ENCODE data around the gene POLDIP3.

POLDIP3 gene

GRCh38 chr22:42630211-42630610 is 15.5 kb upstream of the POLDIP3 start:
- no peak for TF ChIP-seq CTCF (IDR thresholded peaks at IDR 0.05)
- DNase-seq (ENCODE audit: low spot score): no peak
- no peak overlapping the region for H3K27ac ChIP-seq
- no peak overlapping the region for H3K4me3 ChIP-seq

- Histone ChIP-seq H3K27ac (no peak overlapping the region), H3K4me3 (no peak overlapping the region)
- no peak for DNase-seq (ENCODE audit: low spot score)
- TF ChIP-seq CTCF (IDR thresholded peaks at IDR 0.05): no peak
Measured at GRCh38 chr22:42627981-42628380, 13.3 kb upstream of the POLDIP3 start.

- Histone ChIP-seq H3K4me3 (no peak overlapping the region), H3K27ac (no peak overlapping the region)
- no peak for DNase-seq (ENCODE audit: low spot score)
- no peak for TF ChIP-seq CTCF (IDR thresholded peaks at IDR 0.05)
Measured at GRCh38 chr22:42626951-42627625, 12.4 kb upstream of the POLDIP3 start.

- DNase-seq (ENCODE audit: low spot score): no peak
- TF ChIP-seq CTCF (IDR thresholded peaks at IDR 0.05): no peak
- Histone ChIP-seq H3K27ac (no peak overlapping the region), H3K4me3 (no peak overlapping the region)
Measured at GRCh38 chr22:42626431-42626830, 11.7 kb upstream of the POLDIP3 start.

GRCh38 chr22:42625416-42625815 is 10.7 kb upstream of the POLDIP3 start:
- no peak for DNase-seq (ENCODE audit: low spot score)
- no peak overlapping the region for H3K27ac ChIP-seq
- TF ChIP-seq CTCF (IDR thresholded peaks at IDR 0.05): no peak
- no peak overlapping the region for H3K4me3 ChIP-seq

GRCh38 chr22:42624551-42625106 is 9.9 kb upstream of the POLDIP3 start:
- H3K27ac ChIP-seq: peak overlapping the region in 1 of 2 donors; percentile 85
- TF ChIP-seq CTCF (IDR thresholded peaks at IDR 0.05): no peak
- DNase-seq (ENCODE audit: low spot score): no peak
- no peak overlapping the region for H3K4me3 ChIP-seq

Data from coronary artery (tissue), 2 donors.